ENCODE results near the gene GPR171. TPM values are rescaled to one million over a fixed set of nuclear protein-coding genes. Genes with fewer than 3 reads are reported as not detected.
"Not testable (repeated sequence)": the region's sequence is repeated elsewhere in the genome, so short reads cannot be mapped to it uniquely, and the experiment has no call there.

The GPR171 gene
- total RNA-seq (2021): not detected in 2 replicates
- Bru-seq, nascent RNA: not detected
- not detected for BruChase-seq, experiment 1, labeled RNA remaining after a 2-hour chase
- BruChase-seq, experiment 2, labeled RNA remaining after a 6-hour chase: not detected
- long read RNA-seq: 0 reads

- CTCF ChIA-PET: no interaction called here
- no peak within 1 kb of the TSS for H3K27ac ChIP-seq (ENCODE audit: low read depth, low read length, poor library complexity, severe bottlenecking)
- no peaks in the 10 kb centered on the region for H3K36me3 ChIP-seq (ENCODE audit: insufficient read depth, low read length, poor library complexity, severe bottlenecking)
- no peaks in the 10 kb centered on the region for H3K9me3 ChIP-seq (ENCODE audit: low read depth, low read length, poor library complexity, severe bottlenecking)
- no TSS peak for BruUV-seq (replicated peaks)
- POLR2A ChIA-PET (ENCODE audit: low non-redundant PET): no interaction called here
- no peak for TF ChIP-seq CTCF (conservative IDR thresholded peaks at IDR 0.05; ENCODE audit: low read depth, low read length)
- TF ChIP-seq EZH2 (IDR thresholded peaks at IDR 0.05; ENCODE audit: borderline replicate concordance, low read depth, low read length, poor library complexity, severe bottlenecking): no peak
- intact Hi-C loops (cut with micrococcal nuclease; ENCODE audit: unreplicated experiment): no loop called here
- no peaks in the 10 kb centered on the region for H3K4me1 ChIP-seq (ENCODE audit: insufficient read depth, low read length, poor library complexity, severe bottlenecking)
- H3K4me3 ChIP-seq (ENCODE audit: low read depth, low read length, poor library complexity, severe bottlenecking): no peak within 1 kb of the TSS
- DNase-seq (ENCODE audit: low spot score): no peak
- H3K27me3 ChIP-seq (replicated peaks; ENCODE audit: insufficient read depth, low read depth, low read length, poor library complexity): no peaks in the 10 kb centered on the region
These were observed at the start of gene GPR171 for GRCh38 chr3:151203051-151203420. GPR171 (minus strand) TSS chr3:151203216; CDS start chr3:151199386, 3,830 bp downstream.

GRCh38 chr3:151248772-151249337 lies 45.8 kb upstream of the GPR171 start:
- no peak for TF ChIP-seq EZH2 (IDR thresholded peaks at IDR 0.05; ENCODE audit: borderline replicate concordance, low read depth, low read length, poor library complexity, severe bottlenecking)
- TF ChIP-seq CTCF (conservative IDR thresholded peaks at IDR 0.05; ENCODE audit: low read depth, low read length): no peak
- Histone ChIP-seq H3K9me3 (ENCODE audit: low read depth, low read length, poor library complexity, severe bottlenecking) (no peaks in the 10 kb centered on the region), H3K4me3 (ENCODE audit: low read depth, low read length, poor library complexity, severe bottlenecking) (no peak overlapping the region), H3K27ac (ENCODE audit: low read depth, low read length, poor library complexity, severe bottlenecking) (no peak overlapping the region), H3K27me3 (replicated peaks; ENCODE audit: insufficient read depth, low read depth, low read length, poor library complexity) (no peaks in the 10 kb centered on the region), H3K36me3 (ENCODE audit: insufficient read depth, low read length, poor library complexity, severe bottlenecking) (no peaks in the 10 kb centered on the region), H3K4me1 (ENCODE audit: insufficient read depth, low read length, poor library complexity, severe bottlenecking) (no peaks in the 10 kb centered on the region)
- ChIA-PET POLR2A (ENCODE audit: low non-redundant PET) (interaction anchor here (0.6 kb wide), 1 partner anchor 29 kb away, joined by 5 read pairs; no protein-coding TSS in a partner anchor), CTCF (no interaction called here)
- intact Hi-C loops (cut with micrococcal nuclease; ENCODE audit: unreplicated experiment): no loop called here
- BruUV-seq (replicated peaks): no TSS peak
- DNase-seq (ENCODE audit: low spot score): no peak

DNA sequence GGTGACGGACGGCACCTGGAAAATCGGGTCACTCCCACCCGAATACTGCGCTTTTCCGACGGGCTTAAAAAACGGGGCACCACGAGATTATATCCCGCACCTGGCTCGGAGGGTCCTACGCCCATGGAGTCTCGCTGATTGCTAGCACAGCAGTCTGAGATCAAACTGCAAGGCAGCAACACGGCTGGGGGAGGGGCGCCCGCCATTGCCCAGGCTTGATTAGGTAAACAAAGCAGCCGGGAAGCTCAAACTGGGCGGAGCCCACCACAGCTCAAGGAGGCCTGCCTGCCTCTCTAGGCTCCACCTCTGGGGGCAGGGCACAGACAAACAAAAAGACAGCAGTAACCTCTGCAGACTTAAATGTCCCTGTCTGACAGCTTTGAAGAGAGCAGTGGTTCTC lies 39.0 kb upstream of the GPR171 start:
- DNase-seq (ENCODE audit: low spot score); intact Hi-C loops (cut with micrococcal nuclease; ENCODE audit: unreplicated experiment); BruUV-seq (replicated peaks); H3K9me3 ChIP-seq (ENCODE audit: low read depth, low read length, poor library complexity, severe bottlenecking); H3K4me1 ChIP-seq (ENCODE audit: insufficient read depth, low read length, poor library complexity, severe bottlenecking); CTCF ChIA-PET; POLR2A ChIA-PET (ENCODE audit: low non-redundant PET); H3K27ac ChIP-seq (ENCODE audit: low read depth, low read length, poor library complexity, severe bottlenecking); H3K27me3 ChIP-seq (replicated peaks; ENCODE audit: insufficient read depth, low read depth, low read length, poor library complexity); H3K4me3 ChIP-seq (ENCODE audit: low read depth, low read length, poor library complexity, severe bottlenecking); H3K36me3 ChIP-seq (ENCODE audit: insufficient read depth, low read length, poor library complexity, severe bottlenecking): not testable (repeated sequence)

GRCh38 chr3:151236736-151237135 lies 33.7 kb upstream of the GPR171 start:
- H3K4me3 ChIP-seq (ENCODE audit: low read depth, low read length, poor library complexity, severe bottlenecking): no peak overlapping the region
- BruUV-seq (replicated peaks): no TSS peak
- H3K36me3 ChIP-seq (ENCODE audit: insufficient read depth, low read length, poor library complexity, severe bottlenecking): no peaks in the 10 kb centered on the region
- intact Hi-C loops (cut with micrococcal nuclease; ENCODE audit: unreplicated experiment): no loop called here
- H3K9me3 ChIP-seq (ENCODE audit: low read depth, low read length, poor library complexity, severe bottlenecking): no peaks in the 10 kb centered on the region
- TF ChIP-seq CTCF (conservative IDR thresholded peaks at IDR 0.05; ENCODE audit: low read depth, low read length): no peak
- TF ChIP-seq EZH2 (IDR thresholded peaks at IDR 0.05; ENCODE audit: borderline replicate concordance, low read depth, low read length, poor library complexity, severe bottlenecking): no peak
- no peak overlapping the region for H3K27ac ChIP-seq (ENCODE audit: low read depth, low read length, poor library complexity, severe bottlenecking)
- ChIA-PET POLR2A (ENCODE audit: low non-redundant PET) (no interaction called here), CTCF (no interaction called here)
- no peak for DNase-seq (ENCODE audit: low spot score)
- no peaks in the 10 kb centered on the region for H3K27me3 ChIP-seq (replicated peaks; ENCODE audit: insufficient read depth, low read depth, low read length, poor library complexity)
- H3K4me1 ChIP-seq (ENCODE audit: insufficient read depth, low read length, poor library complexity, severe bottlenecking): no peaks in the 10 kb centered on the region

Measured in A673 (cell line).